Retina (tissue), 1 donor: ENCODE results near the gene TSPAN4.

Experiments used
- DNase-seq: peaks from one replicate; pipeline ENCODE4 v3.0.0-alpha.2; 2016

TSPAN4 gene

GRCh38 chr11:852762-853161, 10.1 kb downstream of the TSPAN4 start:
- DNase-seq: no peak

- peak; percentile 45 for DNase-seq
Observed at GRCh38 chr11:853682-854448, 11.2 kb downstream of the TSPAN4 start.

GRCh38 chr11:854601-855329, 12.1 kb downstream of the TSPAN4 start:
- DNase-seq: peak; percentile 72

GRCh38 chr11:855330-855674, 12.7 kb downstream of the TSPAN4 start:
- no peak for DNase-seq

- no peak for DNase-seq
Observed at GRCh38 chr11:855796-856195, 13.1 kb downstream of the TSPAN4 start.

- DNase-seq: no peak
Observed at GRCh38 chr11:856397-856796, 13.7 kb downstream of the TSPAN4 start.

- no peak for DNase-seq
Observed at GRCh38 chr11:858053-858761, 15.6 kb downstream of the TSPAN4 start.

- DNase-seq: no peak
Observed at GRCh38 chr11:858762-859339, 16.2 kb downstream of the TSPAN4 start.

- peak; percentile 31 for DNase-seq
Observed at GRCh38 chr11:859394-860131, 16.9 kb downstream of the TSPAN4 start.

- DNase-seq: no peak
Observed at GRCh38 chr11:860234-861104, 17.8 kb downstream of the TSPAN4 start.

GRCh38 chr11:861105-861479, 18.4 kb downstream of the TSPAN4 start:
- DNase-seq: no peak

- DNase-seq: peak; percentile 57
Observed at GRCh38 chr11:862081-862661, 19.5 kb downstream of the TSPAN4 start.

GRCh38 chr11:862696-863022, 20.0 kb downstream of the TSPAN4 start:
- peak; percentile 56 for DNase-seq

- DNase-seq: peak; percentile 63
Observed at GRCh38 chr11:863023-863909, 20.6 kb downstream of the TSPAN4 start.

- DNase-seq: no peak
Observed at GRCh38 chr11:863910-864827, 21.5 kb downstream of the TSPAN4 start.

- no peak for DNase-seq
Observed at GRCh38 chr11:864898-865297, 22.2 kb downstream of the TSPAN4 start.

GRCh38 chr11:865462-866430, 23.1 kb downstream of the TSPAN4 start:
- no peak for DNase-seq

GRCh38 chr11:866481-866880, 23.8 kb downstream of the TSPAN4 start:
- DNase-seq: no peak
